Suprapubic skin (tissue), 4 donors: ENCODE measurements around the gene IMMT.

Experiments
- EP300 ChIP-seq: sonication (generic); formaldehyde crosslinking; IDR thresholded peaks from one replicate; pipeline ENCODE4 v1.6.1; 2017; ENCODE audit warnings: antibody characterized with exemption
- POLR2A ChIP-seq, 2 donors: fragments of 450-650 bp; IDR thresholded peaks; one replicate each; pipeline ENCODE4 v1.6.1; 2017; ENCODE audit warnings: antibody characterized with exemption in 2 of 2, mild to moderate bottlenecking in 2 of 2, moderate library complexity in 2 of 2
- POLR2AphosphoS5 ChIP-seq, 3 donors: sonication (generic); formaldehyde crosslinking; IDR thresholded peaks; one replicate each; pipeline ENCODE4 v1.6.1; 2017; ENCODE audit warnings: antibody characterized with exemption in 3 of 3
- TF ChIP-seq, protein P1 (sequence below), 2 donors: fragments of 200-600 bp in 1 of 2; fragments of 450-650 bp in 1 of 2; sonication (generic) in 1 of 2; IDR thresholded peaks; one replicate each; pipeline ENCODE4 v1.5.1; 2016 to 2019; ENCODE audit warnings: antibody characterized with exemption in 2 of 2, mild to moderate bottlenecking in 1 of 2, moderate library complexity in 1 of 2

DNA sequence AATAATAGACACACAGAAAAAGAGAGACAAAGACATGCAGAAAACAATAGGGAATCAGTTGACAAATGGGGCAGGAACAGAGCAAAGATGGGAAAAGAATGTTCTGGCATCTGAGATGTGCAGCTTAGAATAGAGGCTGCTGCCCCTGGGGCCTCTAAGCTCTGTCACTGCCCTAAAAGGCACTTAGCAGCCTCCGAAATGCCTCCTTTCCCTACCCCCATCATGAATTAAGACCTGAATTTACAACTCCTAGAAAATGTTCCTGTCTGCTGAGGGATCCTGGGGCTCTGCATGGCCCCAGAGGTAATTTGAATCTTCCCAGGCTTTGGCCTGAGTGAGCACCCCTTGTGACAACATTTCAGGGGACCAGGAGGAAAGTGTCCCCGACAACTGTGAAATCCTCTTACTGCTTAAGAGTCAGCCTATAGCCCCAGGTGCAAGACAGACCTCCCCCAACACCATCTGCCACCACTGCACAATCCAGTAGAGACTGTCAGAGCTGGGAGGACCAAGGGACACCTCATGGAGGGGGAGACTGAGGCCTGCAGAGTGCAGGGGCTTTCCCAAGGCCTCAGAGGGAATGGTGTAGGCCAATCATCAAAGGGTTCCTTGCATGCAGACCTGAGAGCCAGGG lies 28.8 kb upstream of the IMMT start:
- TF ChIP-seq, protein P1, sequence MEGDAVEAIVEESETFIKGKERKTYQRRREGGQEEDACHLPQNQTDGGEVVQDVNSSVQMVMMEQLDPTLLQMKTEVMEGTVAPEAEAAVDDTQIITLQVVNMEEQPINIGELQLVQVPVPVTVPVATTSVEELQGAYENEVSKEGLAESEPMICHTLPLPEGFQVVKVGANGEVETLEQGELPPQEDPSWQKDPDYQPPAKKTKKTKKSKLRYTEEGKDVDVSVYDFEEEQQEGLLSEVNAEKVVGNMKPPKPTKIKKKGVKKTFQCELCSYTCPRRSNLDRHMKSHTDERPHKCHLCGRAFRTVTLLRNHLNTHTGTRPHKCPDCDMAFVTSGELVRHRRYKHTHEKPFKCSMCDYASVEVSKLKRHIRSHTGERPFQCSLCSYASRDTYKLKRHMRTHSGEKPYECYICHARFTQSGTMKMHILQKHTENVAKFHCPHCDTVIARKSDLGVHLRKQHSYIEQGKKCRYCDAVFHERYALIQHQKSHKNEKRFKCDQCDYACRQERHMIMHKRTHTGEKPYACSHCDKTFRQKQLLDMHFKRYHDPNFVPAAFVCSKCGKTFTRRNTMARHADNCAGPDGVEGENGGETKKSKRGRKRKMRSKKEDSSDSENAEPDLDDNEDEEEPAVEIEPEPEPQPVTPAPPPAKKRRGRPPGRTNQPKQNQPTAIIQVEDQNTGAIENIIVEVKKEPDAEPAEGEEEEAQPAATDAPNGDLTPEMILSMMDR (IDR thresholded peaks at IDR 0.05) = no peak
- TF ChIP-seq POLR2A (IDR thresholded peaks at IDR 0.05) (no peak), POLR2AphosphoS5 (IDR thresholded peaks at IDR 0.05) (no peak), EP300 (no peak)
